GM12875 (cell line): ENCODE data around the gene TMEM139.
A peak's percentile ranks its signal among the peaks of the same experiment; 100 is the strongest.
"Not testable (repeated sequence)": the region's sequence is repeated elsewhere in the genome, so short reads cannot be mapped to it uniquely, and the experiment has no call there.

Experiments used
- H3K4me3 ChIP-seq: one replicate; pipeline ENCODE4 v1.5.1; 2011; ENCODE audit warnings: low read depth, low read length, control low read depth
- CTCF ChIP-seq: IDR thresholded peaks from 2 replicates; pipeline ENCODE4 v1.5.1; 2011; ENCODE audit warnings: low read depth, mild to moderate bottlenecking, control low read depth, inconsistent platforms, low read length, moderate library complexity, borderline replicate concordance; ENCODE audit not compliant: insufficient read depth

Gene TMEM139

GRCh38 chr7:143287935-143288826, 3.4 kb downstream of the TMEM139 start, which contains the start of gene CASP2:
TSS of gene CASP2 (plus strand) at chr7:143288351. CDS start at chr7:143288456, 105 bp downstream.
- no peak for TF ChIP-seq CTCF
- peak within 1 kb of the TSS; percentile 82 for H3K4me3 ChIP-seq

- no peak for TF ChIP-seq CTCF
- H3K4me3 ChIP-seq, result peak overlapping the region; percentile 82
Measured at GRCh38 chr7:143288836-143289235, 4.1 kb downstream of the TMEM139 start.

GRCh38 chr7:143289421-143289820, 4.7 kb downstream of the TMEM139 start:
- no peak for TF ChIP-seq CTCF
- H3K4me3 ChIP-seq, result peak overlapping the region; percentile 82

- not testable (repeated sequence) for H3K4me3 ChIP-seq
Measured at GRCh38 chr7:143289888-143290287, 5.1 kb downstream of the TMEM139 start.

- no peak overlapping the region for H3K4me3 ChIP-seq
- no peak for TF ChIP-seq CTCF
Measured at GRCh38 chr7:143290293-143290692, 5.5 kb downstream of the TMEM139 start.

- TF ChIP-seq CTCF, result no peak
- no peak overlapping the region for H3K4me3 ChIP-seq
Measured at GRCh38 chr7:143292876-143293275, 8.1 kb downstream of the TMEM139 start.

GRCh38 chr7:143295870-143296269, 11.1 kb downstream of the TMEM139 start:
- no peak for TF ChIP-seq CTCF
- no peak overlapping the region for H3K4me3 ChIP-seq

GRCh38 chr7:143296686-143297085, 11.9 kb downstream of the TMEM139 start:
- H3K4me3 ChIP-seq, result no peak overlapping the region
- no peak for TF ChIP-seq CTCF
